HG02610 (cell line): ENCODE measurements around the gene PPP6R3.

Source experiments
- ATAC-seq: cut with Tn5 transposase; IDR thresholded peaks from one replicate; pipeline ENCODE4 v1.9.1; 2021; ENCODE audit warnings: mild to moderate bottlenecking, moderate library complexity; ENCODE audit not compliant: unreplicated experiment

The PPP6R3 gene

GRCh38 chr11:68551223-68551622 is 90.7 kb downstream of the PPP6R3 start:
- no peak for ATAC-seq

GRCh38 chr11:68551777-68552176 is 91.2 kb downstream of the PPP6R3 start:
- ATAC-seq: no peak

GRCh38 chr11:68552542-68552941 is 92.0 kb downstream of the PPP6R3 start:
- ATAC-seq: no peak

GRCh38 chr11:68560216-68560615 is 99.7 kb downstream of the PPP6R3 start:
- no peak for ATAC-seq

- no peak for ATAC-seq
Measured at GRCh38 chr11:68563454-68563853, 102.9 kb downstream of the PPP6R3 start.

GRCh38 chr11:68564261-68564660 is 103.7 kb downstream of the PPP6R3 start:
- ATAC-seq: no peak

GRCh38 chr11:68565768-68566167 is 105.2 kb downstream of the PPP6R3 start:
- ATAC-seq: no peak

GRCh38 chr11:68567553-68567952 is 107.0 kb downstream of the PPP6R3 start:
- no peak for ATAC-seq

GRCh38 chr11:68569357-68569756 is 108.8 kb downstream of the PPP6R3 start:
- ATAC-seq: no peak

GRCh38 chr11:68570691-68571090 is 110.1 kb downstream of the PPP6R3 start:
- no peak for ATAC-seq

GRCh38 chr11:68574308-68574707 is 113.8 kb downstream of the PPP6R3 start:
- ATAC-seq: no peak

GRCh38 chr11:68575025-68575665 is 114.6 kb downstream of the PPP6R3 start:
- ATAC-seq: no peak

GRCh38 chr11:68579455-68579854 is 118.9 kb downstream of the PPP6R3 start:
- ATAC-seq: no peak

GRCh38 chr11:68581439-68581838 is 120.9 kb downstream of the PPP6R3 start:
- ATAC-seq: no peak

GRCh38 chr11:68581901-68582300 is 121.3 kb downstream of the PPP6R3 start:
- ATAC-seq: no peak

- no peak for ATAC-seq
Measured at GRCh38 chr11:68582416-68583040, 122.0 kb downstream of the PPP6R3 start.

- no peak for ATAC-seq
Measured at GRCh38 chr11:68583041-68583446, 122.5 kb downstream of the PPP6R3 start.

- no peak for ATAC-seq
Measured at GRCh38 chr11:68584097-68584496, 123.5 kb downstream of the PPP6R3 start.

GRCh38 chr11:68584991-68585524 is 124.5 kb downstream of the PPP6R3 start:
- ATAC-seq: no peak

- no peak for ATAC-seq
Measured at GRCh38 chr11:68589547-68590216, 129.1 kb downstream of the PPP6R3 start.

- ATAC-seq: no peak
Measured at GRCh38 chr11:68591719-68592118, 131.2 kb downstream of the PPP6R3 start.

GRCh38 chr11:68593441-68593840 is 132.9 kb downstream of the PPP6R3 start:
- no peak for ATAC-seq
